HT1080 (cell line): ENCODE data around the gene DHRS13. TPM values are rescaled to one million over a fixed set of nuclear protein-coding genes. Genes with fewer than 3 reads are reported as not detected.
"Not testable (repeated sequence)": the region's sequence is repeated elsewhere in the genome, so short reads cannot be mapped to it uniquely, and the experiment has no call there.

ENCODE experiments used
- DNase-seq: peaks from one replicate; pipeline ENCODE4 v3.0.0-alpha.2; 2015; ENCODE audit warnings: low read depth
- total RNA-seq: library from RNA; depleted of rRNA; stranded (reverse); fragments of >200 nt; shearing (Covaris generic); gene quantifications from 2 replicates; pipeline ENCODE4 v1.2.3, GENCODE V29; 2014

Gene DHRS13
- total RNA-seq, 1 experiment from 2014 or later, result 13.6 TPM

DNA sequence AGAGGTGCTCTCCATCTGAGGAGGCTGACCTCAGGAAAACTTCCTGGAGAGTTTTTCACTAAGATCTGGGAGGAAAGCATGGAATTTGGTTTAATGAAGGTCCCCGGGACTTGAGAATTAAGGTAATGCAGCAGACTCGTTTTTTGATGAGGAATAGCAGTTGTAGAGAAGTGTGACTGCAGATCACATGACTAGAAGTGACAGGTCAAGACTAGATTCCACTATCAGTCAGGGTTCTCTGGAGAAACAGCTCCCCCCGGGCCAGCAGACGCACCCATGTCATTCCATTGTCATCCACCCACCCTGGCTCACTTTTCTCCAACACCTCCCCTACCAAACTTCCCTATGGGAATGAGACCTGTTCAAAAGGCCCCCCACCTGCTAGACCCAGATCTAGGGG, 1.9 kb upstream of the DHRS13 start:
- no peak for DNase-seq

DNA sequence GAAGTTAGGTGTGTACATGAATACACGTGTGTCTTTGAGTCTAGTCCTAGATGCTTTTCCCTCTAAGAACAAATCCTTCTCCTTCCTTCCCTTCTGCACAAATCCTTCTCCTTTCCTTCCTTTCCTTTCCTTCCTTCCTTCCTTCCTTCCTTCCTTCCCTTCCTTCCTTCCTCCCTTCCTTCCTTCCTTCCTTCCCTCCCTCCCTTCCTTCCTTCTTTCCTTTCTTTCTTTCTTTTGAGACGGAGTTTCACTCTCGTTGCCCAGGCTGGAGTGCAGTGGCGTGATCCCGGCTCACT, 615 bp upstream of the DHRS13 start:
- DNase-seq, result not testable (repeated sequence)

DNA sequence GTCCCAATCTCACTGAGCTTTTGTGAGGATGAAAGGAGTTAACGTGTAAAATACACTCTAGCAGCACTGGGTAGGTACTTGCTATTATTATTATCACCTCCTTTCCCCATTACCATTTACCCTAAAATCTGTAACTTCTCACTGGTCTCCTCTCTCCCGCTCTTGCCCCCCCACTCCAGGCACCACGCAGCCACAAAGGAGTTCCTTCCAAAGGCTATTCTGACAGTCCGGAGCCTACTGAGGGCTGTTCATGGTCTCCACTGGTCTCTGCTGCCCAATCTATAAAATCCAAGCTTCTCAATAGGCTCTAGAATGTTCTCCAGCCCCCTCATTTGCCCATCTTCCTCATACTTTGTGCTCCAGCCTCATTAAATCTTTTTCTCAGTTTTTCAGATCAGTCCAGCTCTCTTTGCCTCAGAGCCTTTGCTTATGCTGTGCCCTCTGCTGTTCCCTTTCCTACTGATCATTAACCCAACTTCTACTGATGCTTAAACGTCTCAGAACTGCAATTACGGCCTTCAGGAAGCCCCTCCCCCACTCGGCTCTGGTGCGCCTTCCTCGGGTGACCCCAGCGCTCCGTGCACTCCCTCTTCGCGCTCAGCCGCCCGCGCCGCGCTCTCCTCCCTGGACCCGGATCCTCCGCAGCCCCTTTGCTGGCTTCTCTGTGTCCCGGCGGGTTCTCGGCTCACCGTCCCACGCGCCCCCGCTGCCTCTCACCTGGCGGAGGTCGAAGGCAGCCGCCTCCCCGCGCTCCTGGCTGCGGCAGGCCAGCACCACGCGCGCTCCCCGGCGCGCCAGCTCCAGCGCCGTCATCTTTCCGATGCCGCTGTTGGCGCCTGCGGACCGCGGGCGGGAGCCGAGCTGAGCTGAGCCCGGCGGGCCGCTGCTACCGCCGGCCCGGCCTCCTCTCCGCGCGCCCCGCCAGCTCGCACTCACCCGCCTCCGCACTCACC, 737 bp downstream of the DHRS13 start:
- peak; percentile 20 for DNase-seq

DNA sequence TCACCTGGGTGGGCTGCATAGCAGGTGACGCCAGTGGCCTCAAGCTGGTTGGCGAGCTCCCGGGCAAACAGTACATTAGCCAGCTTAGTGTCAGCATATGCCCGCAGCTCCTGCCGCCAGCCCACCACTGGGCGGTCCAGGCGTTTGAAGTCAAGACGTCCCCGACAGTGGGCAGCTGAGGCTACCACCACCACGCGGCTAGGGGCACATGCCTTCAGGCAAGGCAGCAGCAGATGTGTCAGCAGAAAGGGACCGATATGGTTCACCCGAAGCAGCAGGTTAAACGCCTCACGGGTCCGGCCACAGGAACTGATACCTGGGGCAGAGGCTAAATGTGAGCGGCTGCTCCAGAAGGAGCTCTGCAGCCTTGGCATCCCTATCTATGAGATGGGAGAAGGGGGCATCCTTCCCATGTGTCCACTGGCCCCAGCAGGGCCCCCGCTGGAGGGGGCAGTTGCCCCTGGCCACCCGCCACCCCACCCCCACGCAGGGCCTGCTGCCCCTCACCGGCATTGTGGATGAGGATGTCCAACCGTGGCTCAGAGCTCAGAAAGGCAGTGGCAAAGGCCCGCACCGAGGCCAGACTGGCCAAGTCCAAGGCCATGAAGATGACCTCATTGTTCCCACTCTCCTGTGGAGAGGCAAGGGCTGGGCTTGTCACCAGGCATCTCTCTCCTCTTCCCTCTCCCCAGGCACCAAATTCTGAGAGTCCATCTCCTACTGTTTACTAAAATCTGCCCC, 1.7 kb downstream of the DHRS13 start:
- DNase-seq, result no peak

DNA sequence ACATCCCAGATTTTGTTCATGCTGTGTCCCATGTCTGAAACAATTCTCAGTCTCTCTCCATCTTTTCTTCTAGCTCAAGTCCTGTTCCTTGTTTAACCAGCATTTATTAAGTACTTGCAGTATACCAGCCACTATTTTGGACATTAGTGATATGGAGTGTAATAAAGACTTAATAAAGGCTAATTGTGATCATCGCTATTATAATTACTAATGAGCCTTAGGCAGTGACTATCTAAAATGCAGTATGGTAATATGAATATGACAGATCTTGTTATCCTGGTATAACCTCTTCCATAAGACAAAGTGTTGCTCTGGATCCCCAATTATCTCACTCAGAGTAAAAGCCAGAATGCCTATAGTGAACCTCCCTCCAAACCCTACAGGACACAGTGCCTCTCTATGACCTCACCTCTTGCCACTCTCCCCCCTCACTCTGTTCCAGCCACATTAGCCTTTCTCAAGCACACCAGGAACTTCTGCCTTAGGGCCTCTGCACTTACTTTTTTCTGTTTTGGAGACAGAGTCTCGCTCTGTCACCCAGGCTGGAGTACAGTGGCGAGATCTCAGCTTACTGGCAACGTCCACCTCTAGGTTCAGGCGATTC, 3.6 kb downstream of the DHRS13 start:
- DNase-seq, result no peak

DNA sequence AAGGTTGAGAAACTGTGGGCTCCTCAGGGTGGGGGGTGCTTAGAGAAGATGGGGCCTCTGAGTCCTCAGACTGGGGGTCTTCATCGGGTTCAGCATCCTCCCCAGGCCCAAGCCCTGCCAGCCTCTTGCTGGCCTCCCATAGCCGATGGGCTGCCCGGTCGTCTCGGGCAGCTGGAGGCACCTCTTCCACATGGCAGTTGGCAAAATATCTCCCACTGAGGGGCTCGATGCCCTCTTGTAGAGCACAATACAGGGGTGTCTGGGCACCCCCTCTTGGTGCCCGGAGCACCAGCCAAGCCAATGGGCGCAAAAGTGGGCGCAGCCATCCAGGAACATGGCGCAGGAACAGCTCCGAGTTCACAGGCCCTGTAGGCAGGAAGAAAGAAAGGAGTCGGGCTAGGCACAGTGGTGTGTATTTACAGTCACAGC, 4.3 kb downstream of the DHRS13 start:
- DNase-seq, result no peak

DNA sequence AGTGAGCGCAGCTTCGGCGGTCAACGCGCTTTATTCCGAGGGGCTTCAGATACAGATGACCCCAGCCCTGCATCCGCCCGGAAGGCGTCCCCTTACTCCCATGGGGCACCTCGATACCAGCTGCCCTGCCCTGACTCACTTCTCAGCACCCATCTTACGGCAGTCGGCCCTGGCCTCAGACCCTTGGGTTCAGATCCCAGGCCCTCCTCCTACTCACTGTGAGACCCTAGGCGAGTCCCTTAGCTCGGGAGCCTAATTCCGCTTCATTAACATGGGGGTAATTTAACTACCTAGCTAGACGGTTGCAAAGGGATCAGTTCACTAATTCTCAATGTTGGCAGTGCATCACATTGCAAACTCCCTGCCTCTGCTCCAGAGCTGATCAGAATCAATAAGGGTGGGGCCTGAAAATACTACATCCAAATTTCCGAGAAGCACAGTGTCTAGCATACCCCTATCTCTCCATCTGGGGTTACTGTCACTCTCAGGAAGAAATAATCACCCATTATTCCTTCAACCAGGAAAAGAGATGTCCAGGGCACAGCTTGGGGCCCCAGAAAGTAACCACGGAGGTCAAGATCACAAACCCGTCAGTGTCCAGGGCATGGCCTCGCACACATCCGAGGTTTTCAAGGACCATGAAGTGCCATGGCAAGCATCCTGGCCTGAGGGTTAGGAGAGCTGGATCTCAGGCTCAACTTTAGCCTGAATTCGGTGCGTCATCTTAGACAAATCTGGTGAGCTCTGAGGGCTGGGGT, 4.9 kb downstream of the DHRS13 start:
- peak; percentile 18 for DNase-seq

DNA sequence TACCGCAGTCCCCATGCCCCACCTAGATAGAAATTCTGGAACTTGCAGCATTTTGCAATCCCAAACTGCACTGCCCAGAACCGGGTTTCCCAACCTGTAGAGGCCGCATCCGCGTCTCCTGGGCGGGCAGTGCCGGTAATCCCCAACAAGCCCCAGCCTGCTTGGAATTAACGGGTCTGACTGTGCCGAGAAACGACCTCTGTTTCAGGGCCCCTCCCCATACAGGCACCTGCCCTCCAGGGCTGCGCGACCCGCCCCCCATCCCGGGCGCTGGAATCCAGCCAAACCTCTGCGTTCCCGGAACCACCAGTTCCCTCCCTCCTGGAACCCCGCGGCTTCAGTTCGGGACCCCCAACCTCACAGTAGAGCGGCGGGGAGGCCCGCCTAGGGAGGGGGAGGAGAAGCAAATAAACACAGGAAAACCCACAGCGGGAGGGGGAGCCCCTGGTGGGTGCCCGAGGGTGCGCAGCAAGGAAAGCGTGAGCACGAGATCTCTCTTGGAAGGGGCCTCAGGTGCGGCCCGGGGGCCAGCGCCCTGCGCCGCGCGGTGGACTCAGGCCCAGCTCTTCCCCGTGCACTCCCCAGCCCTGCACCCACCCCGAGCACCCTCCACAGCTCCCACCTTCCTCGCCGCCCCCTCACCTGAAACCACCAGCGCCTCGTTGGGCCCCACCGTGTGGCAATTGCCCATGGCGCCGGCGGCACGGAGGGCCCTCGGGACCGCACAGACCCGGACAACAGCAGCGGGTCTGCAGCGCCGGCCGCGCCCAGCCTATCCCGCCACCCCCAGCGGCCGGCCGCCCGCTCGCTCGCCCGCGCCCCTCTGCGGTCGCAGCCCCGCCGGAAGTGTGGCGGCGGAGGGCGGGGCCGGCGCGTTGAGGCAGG, 5.8 kb downstream of the DHRS13 start, which contains the start of gene FLOT2:
FLOT2 (minus strand) TSS at position 850 of the 885 bp plus-strand sequence; CDS start at position 691, 159 bp downstream.
- no peak for DNase-seq

DNA sequence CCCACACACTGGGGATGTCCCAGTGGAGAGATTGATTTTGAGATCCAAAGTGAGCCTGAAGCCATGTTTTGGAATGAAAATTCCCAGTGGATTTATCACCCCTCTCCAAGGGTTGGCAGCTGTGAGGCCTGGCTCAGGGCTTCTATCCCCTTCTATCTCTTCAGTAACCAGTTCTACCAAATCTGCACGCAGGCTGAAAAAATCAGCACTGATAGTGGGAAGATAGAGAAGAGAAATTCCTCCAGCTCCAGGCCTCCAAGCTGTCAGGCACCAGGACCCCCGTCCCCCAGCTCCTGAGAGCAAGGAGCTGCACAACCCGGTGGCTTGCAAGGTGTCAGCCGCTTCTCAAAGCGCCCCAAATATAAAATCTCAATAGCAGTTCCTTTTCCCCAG, 6.4 kb downstream of the DHRS13 start:
- DNase-seq, result no peak

DNA sequence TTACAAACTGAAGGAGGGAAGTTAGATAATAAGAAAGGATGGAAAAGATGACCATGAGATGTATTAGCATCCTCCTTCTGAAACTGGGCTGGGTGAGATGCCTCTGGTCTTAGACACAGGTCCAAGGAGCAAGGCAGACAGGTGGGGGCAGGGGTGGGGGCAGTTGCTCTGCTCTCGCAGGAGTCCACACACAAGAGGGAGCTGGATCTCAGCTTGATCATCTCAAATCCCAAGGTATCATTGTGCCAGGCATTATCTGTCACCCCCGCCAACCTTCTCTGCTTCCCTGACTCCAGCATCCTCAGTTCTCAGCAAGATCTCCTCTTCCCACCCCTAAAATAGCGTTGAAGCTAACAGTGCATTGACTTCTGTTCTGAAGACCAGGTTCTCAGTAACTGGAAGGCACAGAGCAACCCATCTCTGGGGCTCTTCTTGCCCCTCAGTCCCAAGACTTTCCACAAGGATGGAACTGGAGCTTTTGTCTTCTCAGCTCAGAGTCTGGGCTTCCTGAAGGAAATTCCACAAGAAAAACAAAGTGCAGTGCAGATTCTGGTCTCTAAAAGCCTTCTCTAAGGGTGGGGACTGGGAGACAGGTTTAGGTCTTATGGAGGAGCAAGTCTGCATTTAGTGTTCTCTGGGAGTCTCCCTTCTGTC, 7.0 kb downstream of the DHRS13 start:
- DNase-seq, result no peak

DNA sequence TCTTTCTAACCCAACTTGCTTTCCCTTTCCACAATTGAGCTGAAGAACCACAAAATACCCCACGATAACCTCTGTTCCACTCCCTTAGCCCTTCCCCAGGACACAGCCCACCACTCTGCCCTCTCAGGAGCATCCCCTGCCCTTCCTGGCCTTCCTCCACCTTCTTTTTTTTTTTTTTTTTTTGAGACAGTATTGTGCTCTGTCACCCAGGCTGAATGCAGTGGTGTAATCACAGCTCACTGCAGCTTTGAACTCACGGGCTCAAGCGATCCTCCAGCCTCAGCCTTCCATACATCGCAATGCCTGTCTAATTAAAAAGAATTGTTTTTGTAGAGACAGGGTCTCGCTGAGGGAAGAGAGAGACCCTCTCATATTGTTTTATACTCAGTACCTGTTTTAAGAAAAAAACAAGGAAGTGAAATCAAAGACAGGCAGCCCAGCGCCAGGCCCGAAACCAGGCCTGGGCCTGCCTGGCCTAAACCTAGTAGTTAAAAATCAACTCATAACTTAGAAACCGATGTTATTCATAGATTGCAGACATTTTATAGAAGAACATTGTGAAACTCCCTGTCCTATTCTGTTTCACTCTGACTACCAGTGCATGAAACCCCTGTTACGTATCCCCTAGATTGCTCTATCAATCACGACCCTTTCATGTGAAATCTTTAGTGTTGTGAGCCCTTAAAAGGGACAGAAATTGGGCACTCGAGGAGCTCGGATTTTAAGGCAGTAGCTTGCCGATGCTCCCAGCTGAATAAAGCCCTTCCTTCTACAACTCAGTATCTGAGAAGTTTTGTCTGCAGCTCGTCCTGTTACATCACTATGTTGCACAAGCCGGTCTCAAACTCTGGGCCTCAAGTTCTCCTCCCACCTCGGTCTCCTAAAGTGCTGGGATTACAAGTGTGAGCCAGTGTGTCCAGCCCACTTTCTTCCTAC, 9.4 kb downstream of the DHRS13 start:
- DNase-seq, result not testable (repeated sequence)

DNA sequence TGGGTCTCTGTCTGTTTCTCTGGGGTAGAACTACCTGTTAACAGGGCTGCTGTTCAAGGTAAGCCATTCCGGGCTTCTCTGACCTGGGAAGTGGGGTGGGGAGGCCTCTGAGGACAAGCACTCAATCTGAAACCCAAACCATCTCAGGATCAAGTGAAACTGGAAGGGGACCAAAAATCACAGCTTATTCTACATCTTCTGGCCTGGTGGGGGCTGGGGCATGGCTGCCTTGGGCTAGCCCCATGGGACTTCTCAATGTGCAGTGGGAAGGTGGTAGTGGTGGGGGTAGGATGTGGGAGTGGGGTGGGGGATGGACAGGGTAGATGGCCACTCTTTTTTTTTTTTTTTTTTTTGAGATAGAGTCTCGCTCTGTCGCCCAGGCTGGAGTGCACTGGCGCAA, 10.9 kb downstream of the DHRS13 start:
- DNase-seq, result no peak

DNA sequence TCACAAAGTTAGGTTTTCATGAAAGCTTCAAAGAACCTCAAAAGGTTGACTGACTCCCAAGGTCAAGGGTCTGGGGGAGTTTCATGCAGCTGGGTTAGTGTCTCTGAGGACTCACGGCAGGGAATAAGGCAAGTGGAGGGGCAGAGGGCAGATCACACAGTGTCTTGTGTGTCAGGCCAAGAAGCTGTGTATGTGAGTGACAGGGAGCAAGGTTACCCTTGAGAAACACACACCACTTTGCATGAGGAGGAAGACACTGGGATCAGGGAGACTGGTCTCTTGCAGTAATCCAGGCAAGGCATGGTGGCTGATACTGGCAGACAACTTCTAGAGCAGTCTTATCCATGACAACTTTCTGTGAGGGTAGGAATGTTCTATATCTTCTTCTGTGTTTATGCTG, 11.7 kb downstream of the DHRS13 start:
- DNase-seq, result no peak

DNA sequence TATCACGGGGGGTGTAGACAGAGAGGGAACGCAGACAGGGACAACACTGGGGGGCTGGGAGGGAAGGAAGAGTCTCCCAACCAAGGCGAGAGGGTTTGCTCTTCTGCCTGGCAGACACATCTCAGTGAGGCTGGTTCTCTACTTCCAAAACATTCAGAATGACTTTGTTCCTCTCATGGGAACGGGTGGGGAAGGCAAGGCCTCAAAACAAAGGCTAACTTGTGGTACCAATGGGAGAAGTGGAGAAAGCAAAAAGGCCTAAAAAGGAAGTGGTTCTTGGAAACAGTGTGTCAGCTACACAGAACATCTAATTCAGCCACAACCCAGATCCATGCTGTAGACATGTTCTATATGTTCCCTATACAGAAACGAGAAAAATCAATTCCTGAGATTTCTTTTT, 12.9 kb downstream of the DHRS13 start:
- DNase-seq, result no peak

DNA sequence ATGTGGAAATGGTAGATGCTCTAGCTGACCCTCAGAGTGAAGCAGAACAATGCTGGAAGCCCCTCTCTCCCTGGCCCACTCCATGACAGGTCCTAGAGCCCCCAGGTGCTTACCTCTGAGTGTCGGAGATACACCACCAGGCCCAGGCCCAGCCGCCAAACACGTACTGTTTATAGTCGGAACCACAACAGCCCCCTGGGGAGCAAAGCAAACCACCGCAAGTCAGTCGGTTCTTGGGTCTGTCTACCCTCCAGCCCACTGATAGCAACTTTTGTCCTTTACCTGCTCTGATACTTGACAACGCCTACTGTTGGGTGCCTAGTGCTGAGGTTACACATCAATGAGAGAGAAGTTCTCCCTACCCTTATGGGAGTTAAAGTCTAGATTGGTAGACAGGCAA, 14.0 kb downstream of the DHRS13 start:
- DNase-seq, result no peak

DNA sequence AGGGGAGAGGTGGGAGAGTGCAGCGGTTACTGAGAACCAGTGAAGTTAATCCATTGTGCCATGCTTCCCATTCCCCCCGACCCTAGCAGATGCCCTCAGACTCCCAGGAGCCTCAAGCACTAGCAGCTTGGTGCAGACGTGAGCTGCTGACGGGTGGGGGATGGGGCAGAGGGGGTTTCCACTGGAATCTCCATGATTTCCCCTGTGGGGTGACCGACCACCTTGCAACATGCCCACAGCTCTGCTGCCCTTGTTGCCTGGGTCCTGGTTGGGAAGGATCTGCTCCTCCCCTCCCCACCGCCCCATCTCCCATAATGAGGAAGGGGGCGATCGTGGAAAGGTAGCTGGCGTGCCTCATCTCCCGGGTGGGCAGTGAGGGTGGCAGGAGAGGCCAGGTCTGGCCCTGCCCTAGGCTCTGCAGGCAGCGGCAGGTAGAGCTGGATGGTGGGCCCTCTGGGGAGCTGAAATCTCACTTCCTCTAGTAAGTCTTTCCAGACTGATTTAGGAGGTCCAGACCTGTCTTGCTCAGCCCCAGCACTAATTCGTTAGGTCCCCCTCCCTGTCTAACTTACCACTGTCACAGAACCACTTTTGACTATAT, 14.9 kb downstream of the DHRS13 start:
- DNase-seq, result no peak

DNA sequence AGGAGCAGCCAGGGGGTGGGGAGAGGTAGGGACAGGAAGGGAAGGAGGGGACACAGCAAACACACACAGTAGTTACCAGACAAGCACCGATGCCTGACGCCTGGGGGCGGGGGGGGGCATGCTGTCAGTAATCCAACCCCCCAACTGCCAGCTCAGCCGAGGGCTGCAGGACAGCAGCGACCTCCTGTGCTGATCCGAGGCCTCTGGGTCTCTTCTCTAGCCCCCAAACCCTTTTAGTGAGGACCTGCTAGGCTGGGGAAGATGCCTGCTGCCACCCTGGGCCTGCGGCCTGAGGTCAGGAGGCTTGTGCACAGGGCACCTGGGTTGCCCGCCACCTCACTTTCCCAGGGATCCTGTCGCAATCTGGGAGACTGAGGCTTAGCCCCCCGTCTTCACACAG, 16.9 kb downstream of the DHRS13 start:
- DNase-seq, result no peak

DNA sequence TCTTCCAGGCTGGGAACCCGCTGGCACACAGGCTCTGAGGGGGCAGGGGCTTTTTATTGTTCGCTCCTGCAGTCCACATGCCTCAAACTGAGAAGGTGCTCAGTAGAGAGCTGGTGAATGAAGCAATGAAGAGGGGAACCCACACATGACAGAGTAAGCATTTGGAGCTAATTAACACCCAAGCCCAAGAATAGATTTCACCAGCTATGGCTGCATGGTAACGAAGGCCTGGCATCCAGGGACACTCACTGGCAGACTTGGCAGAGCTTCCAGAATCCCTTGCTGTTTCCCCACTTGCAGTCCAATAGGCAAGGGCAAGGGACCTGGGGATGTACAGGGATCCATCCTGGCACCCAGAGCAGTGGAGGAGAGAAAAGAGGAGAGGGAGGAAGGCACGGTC, 17.5 kb downstream of the DHRS13 start:
- no peak for DNase-seq
